Esophagus squamous epithelium (tissue), 4 donors: ENCODE measurements around the gene ARHGAP23.

Source experiments
- POLR2A ChIP-seq, 4 donors: fragments of 450-650 bp; IDR thresholded peaks; one replicate each; pipeline ENCODE4 v1.6.1; 2017; ENCODE audit warnings: antibody characterized with exemption in 4 of 4, mild to moderate bottlenecking in 4 of 4, moderate library complexity in 3 of 4
- TF ChIP-seq, protein P1 (sequence below), 6 experiments: fragments of 450-650 bp in 4 of 6; fragments of 200-600 bp in 2 of 6; sonication (generic) in 2 of 6; IDR thresholded peaks; one replicate each; pipeline ENCODE4 v1.5.1; 2016 to 2019; ENCODE audit warnings: antibody characterized with exemption in 6 of 6, mild to moderate bottlenecking in 4 of 6, moderate library complexity in 4 of 6

DNA sequence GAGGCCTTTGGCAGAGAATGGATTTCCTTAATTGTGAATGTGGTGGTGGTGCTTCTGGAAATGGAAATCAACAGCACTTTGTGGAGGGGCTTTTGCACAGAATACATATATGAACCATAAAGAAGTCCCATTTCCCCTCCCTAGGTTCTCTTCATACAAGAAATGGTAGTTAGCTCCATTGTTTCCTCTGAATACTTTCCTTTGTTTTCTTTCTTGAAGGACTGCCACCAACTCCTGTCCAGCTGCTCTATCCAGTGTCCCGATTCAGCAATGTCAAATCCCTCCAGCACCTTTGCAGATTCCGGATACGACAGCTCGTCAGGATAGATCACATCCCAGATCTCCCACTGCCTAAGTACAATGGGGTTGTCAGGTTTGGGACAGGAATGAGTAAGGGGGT is 33.2 kb upstream of the ARHGAP23 start:
- TF ChIP-seq, protein P1, sequence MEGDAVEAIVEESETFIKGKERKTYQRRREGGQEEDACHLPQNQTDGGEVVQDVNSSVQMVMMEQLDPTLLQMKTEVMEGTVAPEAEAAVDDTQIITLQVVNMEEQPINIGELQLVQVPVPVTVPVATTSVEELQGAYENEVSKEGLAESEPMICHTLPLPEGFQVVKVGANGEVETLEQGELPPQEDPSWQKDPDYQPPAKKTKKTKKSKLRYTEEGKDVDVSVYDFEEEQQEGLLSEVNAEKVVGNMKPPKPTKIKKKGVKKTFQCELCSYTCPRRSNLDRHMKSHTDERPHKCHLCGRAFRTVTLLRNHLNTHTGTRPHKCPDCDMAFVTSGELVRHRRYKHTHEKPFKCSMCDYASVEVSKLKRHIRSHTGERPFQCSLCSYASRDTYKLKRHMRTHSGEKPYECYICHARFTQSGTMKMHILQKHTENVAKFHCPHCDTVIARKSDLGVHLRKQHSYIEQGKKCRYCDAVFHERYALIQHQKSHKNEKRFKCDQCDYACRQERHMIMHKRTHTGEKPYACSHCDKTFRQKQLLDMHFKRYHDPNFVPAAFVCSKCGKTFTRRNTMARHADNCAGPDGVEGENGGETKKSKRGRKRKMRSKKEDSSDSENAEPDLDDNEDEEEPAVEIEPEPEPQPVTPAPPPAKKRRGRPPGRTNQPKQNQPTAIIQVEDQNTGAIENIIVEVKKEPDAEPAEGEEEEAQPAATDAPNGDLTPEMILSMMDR (IDR thresholded peaks at IDR 0.05) = no peak
- TF ChIP-seq POLR2A (IDR thresholded peaks at IDR 0.05) = no peak
